Activated naive CD8-positive, alpha-beta T cell treated with anti-CD3 and anti-CD28 coated beads, Interleukin-2, amount 10 ng/mL, durations not matched to agents 7 days and 5 days (primary cell): ENCODE data around the gene TRIP12. TPM values are rescaled to one million over a fixed set of nuclear protein-coding genes. Genes with fewer than 3 reads are reported as not detected.
"Not testable (repeated sequence)": the region's sequence is repeated elsewhere in the genome, so short reads cannot be mapped to it uniquely, and the experiment has no call there.

Experiments
- ATAC-seq: fragments of 150-1000 bp; cut with Tn5 transposase; one replicate; pipeline ENCODE4 v1.10.0; 2021; ENCODE audit warnings: low read depth, moderate library complexity
- POLR2A ChIA-PET: fragments of 350-600 bp; sonication (Branson Sonifier 250); formaldehyde crosslinking; loops from one replicate; lab custom pipeline; 2021; ENCODE audit warnings: antibody characterized with exemption; lab: Charles Lee
- DNase-seq: peaks from one replicate; pipeline ENCODE4 v3.0.0; 2021
- H3K27ac Mint-ChIP-seq: one replicate; pipeline ENCODE4 v1.8.0; 2022; ENCODE audit warnings: mild to moderate bottlenecking, mixed read lengths
- H3K27me3 Mint-ChIP-seq: one replicate; pipeline ENCODE4 v1.8.0; 2022; ENCODE audit warnings: mild to moderate bottlenecking, moderate library complexity, mixed read lengths
- H3K36me3 Mint-ChIP-seq: one replicate; pipeline ENCODE4 v1.8.0; 2021; ENCODE audit warnings: mild to moderate bottlenecking, mixed read lengths
- H3K4me1 Mint-ChIP-seq: one replicate; pipeline ENCODE4 v1.8.0; 2021; ENCODE audit warnings: mixed read lengths
- H3K4me3 Mint-ChIP-seq: one replicate; pipeline ENCODE4 v1.8.0; 2022; ENCODE audit warnings: mild to moderate bottlenecking, moderate library complexity, mixed read lengths
- H3K9me3 Mint-ChIP-seq: one replicate; pipeline ENCODE4 v1.8.0; 2021; ENCODE audit warnings: mixed read lengths
- total RNA-seq, 2 experiments: library from RNA; stranded (reverse); gene quantifications; one replicate each; pipeline ENCODE4 v1.2.3, GENCODE V29; 2021

Gene TRIP12
- total RNA-seq, 2 experiments from 2014 or later = 215 to 220 TPM

DNA sequence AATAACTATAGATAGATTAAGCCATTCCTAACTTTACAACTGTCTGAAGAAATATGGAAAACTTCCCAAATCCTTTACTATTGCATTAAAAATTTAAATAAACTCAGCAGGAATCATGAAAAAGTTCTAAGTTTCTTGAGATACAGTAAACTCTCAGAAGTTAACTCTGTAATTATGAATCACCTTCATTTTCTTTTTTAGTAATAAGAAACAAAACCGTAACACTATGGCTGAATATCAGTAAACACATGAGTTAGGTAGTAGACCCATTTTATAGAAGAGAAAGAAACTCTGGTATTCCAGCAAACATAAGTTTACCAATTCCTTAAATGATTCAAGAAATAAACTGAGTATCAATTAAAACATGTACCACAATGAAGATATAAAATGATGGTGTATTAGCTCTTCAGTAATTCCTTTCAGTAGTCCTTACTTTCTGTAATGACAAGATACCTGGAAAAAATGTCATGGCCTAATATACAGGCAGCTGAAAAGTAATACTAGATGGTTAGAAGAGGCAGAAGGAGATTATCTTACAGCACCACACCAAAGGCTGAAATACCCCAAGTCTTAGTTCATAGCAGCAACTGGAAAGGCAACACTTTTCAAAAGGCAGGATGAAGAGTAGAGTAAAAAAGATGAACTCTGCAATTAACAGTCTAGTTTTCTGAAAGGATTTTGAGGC lies 11.5 kb downstream of the TRIP12 start:
- Mint-ChIP-seq H3K27ac (no peak overlapping the region), H3K4me1 (peaks cover 25% of the 10 kb centered on the region), H3K36me3 (peaks cover 25% of the 10 kb centered on the region), H3K9me3 (no peaks in the 10 kb centered on the region), H3K4me3 (no peak overlapping the region), H3K27me3 (no peaks in the 10 kb centered on the region)
- POLR2A ChIA-PET = interaction anchor here (1.0 to 1.2 kb wide), 3 partner anchors 11 to 107 kb away, joined by 3 to 4 read pairs (median 3); no protein-coding TSS in a partner anchor
- DNase-seq = no peak
- no peak for ATAC-seq

DNA sequence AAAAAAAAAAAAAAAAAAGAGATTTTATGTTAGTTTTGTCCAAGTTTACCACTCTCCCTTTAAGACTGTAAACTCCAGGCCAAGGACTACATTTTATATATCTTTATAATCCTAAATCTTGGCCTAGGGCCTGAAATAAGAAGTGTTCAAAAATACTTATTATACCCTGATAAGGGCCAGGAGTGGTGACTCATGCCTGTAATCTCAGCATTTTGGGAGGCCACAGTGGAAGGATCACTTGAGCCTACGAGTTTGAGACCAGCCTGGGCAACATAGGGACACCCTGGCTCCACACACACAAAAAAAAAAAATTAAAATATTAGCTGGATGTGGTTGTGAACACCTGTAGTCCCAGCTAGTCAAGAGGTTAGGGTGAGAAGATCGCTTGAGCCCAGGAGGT lies 12.7 kb downstream of the TRIP12 start:
- Mint-ChIP-seq H3K27ac (no peak overlapping the region), H3K4me3 (no peak overlapping the region), H3K27me3 (no peaks in the 10 kb centered on the region), H3K4me1 (peaks cover 22% of the 10 kb centered on the region), H3K36me3 (peaks cover 29% of the 10 kb centered on the region), H3K9me3 (no peaks in the 10 kb centered on the region)
- ATAC-seq (no peak), DNase-seq (no peak)
- POLR2A ChIA-PET = interaction anchor here (1.2 kb wide), 1 partner anchor 12 kb away, joined by 4 read pairs; no protein-coding TSS in a partner anchor

DNA sequence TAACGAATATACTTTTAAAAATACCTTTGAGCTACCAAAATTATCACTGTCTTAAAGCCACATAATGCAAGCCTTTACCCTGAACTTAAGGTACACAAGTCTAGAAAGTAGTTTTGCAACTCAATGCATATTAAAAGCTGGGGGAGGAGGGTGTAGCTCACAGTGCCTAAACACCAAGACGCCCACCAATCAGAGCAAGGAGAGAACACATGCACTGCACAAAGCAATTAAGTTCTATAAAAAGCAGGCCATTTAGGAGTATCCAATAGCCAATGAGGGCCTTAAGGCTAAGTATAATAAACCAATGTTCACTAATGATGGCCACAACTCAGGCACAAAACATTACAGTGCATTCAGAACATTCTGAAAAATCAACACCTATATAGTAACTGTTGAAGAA lies 16.2 kb downstream of the TRIP12 start:
- peaks cover 17% of the 10 kb centered on the region for H3K4me1 Mint-ChIP-seq
- ATAC-seq (no peak), DNase-seq (no peak)
- H3K36me3 Mint-ChIP-seq = peaks cover 37% of the 10 kb centered on the region
- POLR2A ChIA-PET = no interaction called here
- no peaks in the 10 kb centered on the region for H3K27me3 Mint-ChIP-seq
- no peak overlapping the region for H3K4me3 Mint-ChIP-seq
- no peaks in the 10 kb centered on the region for H3K9me3 Mint-ChIP-seq
- H3K27ac Mint-ChIP-seq = no peak overlapping the region

DNA sequence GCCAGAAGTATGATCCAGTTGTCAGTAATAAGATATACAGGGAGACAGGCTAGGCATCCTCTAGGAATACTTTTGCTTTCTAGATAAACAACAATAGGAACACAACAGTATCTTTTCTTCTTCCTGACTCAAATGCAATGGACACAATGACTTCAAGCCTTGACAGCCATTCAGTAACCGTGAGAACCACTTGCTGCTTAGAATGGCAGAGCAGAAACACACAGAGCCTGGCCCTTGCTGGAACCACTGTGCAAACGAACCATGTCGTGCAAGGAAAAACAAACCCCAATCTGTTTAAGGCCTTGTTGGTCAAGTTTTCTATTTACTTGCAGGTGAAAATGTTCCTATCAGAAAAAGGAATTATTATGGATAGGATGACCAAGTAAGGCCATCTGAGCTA lies 18.8 kb downstream of the TRIP12 start:
- Mint-ChIP-seq H3K9me3 (no peaks in the 10 kb centered on the region), H3K4me1 (peaks cover 19% of the 10 kb centered on the region), H3K4me3 (no peak overlapping the region), H3K27me3 (no peaks in the 10 kb centered on the region), H3K36me3 (peaks cover 39% of the 10 kb centered on the region), H3K27ac (no peak overlapping the region)
- DNase-seq = no peak
- no peak for ATAC-seq
- POLR2A ChIA-PET = no interaction called here

DNA sequence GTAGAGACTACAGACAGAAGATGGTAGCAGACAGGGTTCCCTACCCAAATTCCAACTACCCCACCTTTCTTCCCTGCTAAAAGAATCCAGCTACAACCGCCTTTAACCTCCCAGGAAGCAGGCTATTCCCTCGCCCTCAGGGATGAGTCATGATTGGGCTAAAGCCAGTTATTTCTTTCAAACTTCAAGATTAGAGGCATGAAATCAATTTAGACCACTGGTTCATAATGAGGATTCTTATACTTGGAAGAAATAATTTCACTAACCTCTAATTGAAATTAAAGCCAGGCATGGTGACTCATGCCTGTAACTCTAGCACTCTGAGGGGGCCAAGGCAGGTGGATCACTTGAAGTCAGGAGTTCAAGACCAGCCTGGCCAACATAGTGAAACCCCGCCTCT lies 20.0 kb downstream of the TRIP12 start:
- Mint-ChIP-seq H3K36me3 (peaks cover 35% of the 10 kb centered on the region), H3K4me3 (no peak overlapping the region), H3K9me3 (no peaks in the 10 kb centered on the region), H3K4me1 (peaks cover 27% of the 10 kb centered on the region), H3K27me3 (no peaks in the 10 kb centered on the region), H3K27ac (no peak overlapping the region)
- no peak for DNase-seq
- POLR2A ChIA-PET = interaction anchor here (0.7 kb wide), 1 partner anchor 384 kb away, joined by 3 read pairs; no protein-coding TSS in a partner anchor
- no peak for ATAC-seq

DNA sequence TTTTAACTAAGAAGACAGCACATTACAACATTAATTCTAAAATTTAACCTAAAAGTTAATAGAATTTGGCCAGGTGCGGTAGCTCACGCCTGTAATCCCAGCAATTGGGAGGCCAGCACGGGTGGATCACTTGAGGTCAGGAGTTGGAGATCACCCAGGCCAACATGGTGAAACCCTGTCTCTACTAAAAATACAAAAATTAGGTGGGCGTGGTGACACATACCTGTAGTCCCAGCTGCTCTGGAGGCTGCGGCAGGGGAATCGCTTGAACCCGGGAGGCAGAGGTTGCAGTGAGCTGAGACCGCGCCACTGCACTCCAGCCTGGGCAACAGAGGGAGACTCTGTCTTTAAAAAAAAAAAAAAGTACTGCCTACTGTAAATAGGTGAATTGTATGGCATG lies 21.3 kb downstream of the TRIP12 start:
- DNase-seq, POLR2A ChIA-PET, ATAC-seq, H3K27ac Mint-ChIP-seq, H3K4me3 Mint-ChIP-seq, H3K27me3 Mint-ChIP-seq, H3K9me3 Mint-ChIP-seq: not testable (repeated sequence)
- Mint-ChIP-seq H3K36me3 (peaks cover 32% of the 10 kb centered on the region), H3K4me1 (peaks cover 28% of the 10 kb centered on the region)

DNA sequence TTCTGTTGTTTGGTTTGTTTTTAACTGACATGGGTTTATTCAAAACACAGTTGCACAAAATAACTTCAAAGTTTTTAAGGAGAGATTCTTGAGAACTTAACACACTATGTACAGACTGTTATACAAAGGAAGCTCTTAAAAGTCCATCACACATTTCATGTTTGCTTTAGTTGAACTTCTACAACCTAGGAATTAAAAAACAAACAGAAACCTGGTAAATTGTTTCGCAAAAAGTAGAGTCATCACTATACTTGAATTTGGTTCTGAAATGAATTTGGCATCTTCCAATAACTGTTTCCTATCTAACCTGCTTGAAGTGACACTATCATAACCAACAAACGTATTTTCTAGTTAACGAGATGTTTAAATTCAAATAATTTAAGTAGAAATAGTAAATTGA lies 21.8 kb downstream of the TRIP12 start:
- POLR2A ChIA-PET = no interaction called here
- no peak for ATAC-seq

DNA sequence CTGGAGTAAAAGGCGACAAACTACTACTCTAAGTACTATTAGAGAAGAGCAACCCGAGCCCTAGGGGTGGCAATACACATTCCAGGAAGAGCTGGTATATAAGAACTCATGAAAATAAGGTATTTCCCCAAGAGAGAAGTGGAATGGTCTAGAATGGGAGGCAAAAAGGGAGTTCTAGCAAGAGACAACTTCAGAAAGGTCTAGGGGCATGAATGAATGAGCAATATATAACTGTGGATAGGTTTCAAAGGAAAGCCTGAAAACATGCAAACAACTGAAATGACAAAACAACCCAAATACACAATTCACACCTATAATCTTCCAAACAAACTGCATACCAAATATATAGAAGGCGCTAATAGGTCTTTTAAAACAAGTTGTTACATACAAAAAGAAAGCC lies 22.2 kb downstream of the TRIP12 start:
- Mint-ChIP-seq H3K27me3 (no peaks in the 10 kb centered on the region), H3K4me1 (peaks cover 28% of the 10 kb centered on the region), H3K9me3 (no peaks in the 10 kb centered on the region), H3K27ac (no peak overlapping the region), H3K4me3 (no peak overlapping the region), H3K36me3 (peaks cover 26% of the 10 kb centered on the region)
- POLR2A ChIA-PET = interaction anchor here (1.2 kb wide), 1 partner anchor 11 kb away, joined by 3 read pairs; no protein-coding TSS in a partner anchor
- ATAC-seq (no peak), DNase-seq (no peak)

More for the DNA sequence above, 21.8 kb downstream of the TRIP12 start:
- no peak overlapping the region for H3K27ac Mint-ChIP-seq
- peaks cover 28% of the 10 kb centered on the region for H3K4me1 Mint-ChIP-seq
- peaks cover 27% of the 10 kb centered on the region for H3K36me3 Mint-ChIP-seq
- no peaks in the 10 kb centered on the region for H3K27me3 Mint-ChIP-seq
- no peak for DNase-seq
- no peak overlapping the region for H3K4me3 Mint-ChIP-seq
- H3K9me3 Mint-ChIP-seq = no peaks in the 10 kb centered on the region

DNA sequence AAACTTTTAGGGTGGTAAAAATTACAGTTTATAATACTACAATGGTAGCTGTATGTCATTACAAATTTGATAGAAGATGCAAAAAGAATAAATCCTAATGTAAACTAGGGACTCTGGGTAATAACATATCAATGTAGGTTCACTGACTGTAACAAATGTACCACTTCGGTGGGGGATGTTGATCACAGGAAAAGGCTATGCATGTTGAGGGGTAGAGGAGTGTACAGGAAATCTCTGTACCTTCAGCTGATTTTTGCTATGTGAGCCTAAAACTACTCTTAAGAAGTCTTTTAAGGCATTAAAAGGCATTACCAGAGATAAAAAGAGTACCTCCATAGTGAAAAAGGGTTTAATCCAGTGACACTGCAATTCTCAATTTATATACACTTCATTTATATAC lies 25.0 kb downstream of the TRIP12 start:
- peaks cover 23% of the 10 kb centered on the region for H3K4me1 Mint-ChIP-seq

DNA sequence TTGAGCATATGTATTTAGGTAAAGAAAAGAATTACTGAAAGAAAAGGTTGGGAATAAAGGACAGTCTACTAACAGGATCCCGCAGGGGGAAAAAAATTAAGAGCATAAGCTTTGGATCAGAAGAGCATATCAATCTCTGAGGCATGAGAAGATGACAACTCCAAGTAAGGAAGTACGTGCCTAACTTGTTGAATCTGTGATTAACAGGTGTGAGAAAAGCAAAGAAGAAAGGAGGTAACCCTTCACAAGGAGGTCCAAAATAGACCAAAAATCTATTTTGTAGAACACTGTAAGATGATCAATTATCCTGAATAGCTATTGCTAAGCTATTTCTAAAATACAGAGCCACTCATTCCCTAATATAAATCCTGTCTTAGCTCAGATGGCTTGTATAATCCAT lies 32.8 kb downstream of the TRIP12 start:
- DNase-seq (no peak), ATAC-seq (no peak)
- H3K4me3 Mint-ChIP-seq = no peak overlapping the region
- H3K4me1 Mint-ChIP-seq = peaks cover 7% of the 10 kb centered on the region
- no peaks in the 10 kb centered on the region for H3K27me3 Mint-ChIP-seq
- H3K36me3 Mint-ChIP-seq = peaks cover 12% of the 10 kb centered on the region
- H3K9me3 Mint-ChIP-seq = no peaks in the 10 kb centered on the region
- H3K27ac Mint-ChIP-seq = no peak overlapping the region
- POLR2A ChIA-PET = no interaction called here

More for the DNA sequence above, 25.0 kb downstream of the TRIP12 start:
- H3K27me3 Mint-ChIP-seq = no peaks in the 10 kb centered on the region
- ATAC-seq = peak; percentile 67
- H3K9me3 Mint-ChIP-seq = no peaks in the 10 kb centered on the region
- H3K4me3 Mint-ChIP-seq = no peak overlapping the region
- H3K36me3 Mint-ChIP-seq = peaks cover 22% of the 10 kb centered on the region
- no peak overlapping the region for H3K27ac Mint-ChIP-seq
- DNase-seq = no peak
- POLR2A ChIA-PET = no interaction called here

DNA sequence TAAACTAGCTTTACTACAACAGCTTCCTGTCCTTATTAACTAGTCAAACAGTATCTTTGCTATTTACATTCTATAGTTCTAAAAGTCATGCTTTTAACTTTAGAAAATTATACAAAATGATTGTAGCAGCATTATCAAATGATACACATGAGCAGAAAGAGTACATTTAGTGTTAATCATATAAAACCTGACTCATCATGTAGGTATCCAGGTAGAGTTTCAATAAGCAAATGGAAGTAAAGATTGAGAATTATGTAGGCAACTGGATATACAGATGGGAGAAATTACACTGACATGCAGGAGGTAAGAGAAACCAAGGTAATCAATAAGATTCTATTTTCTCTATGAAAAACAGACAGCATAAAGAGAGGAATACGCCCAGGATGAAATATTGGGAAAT lies 33.8 kb downstream of the TRIP12 start:
- peaks cover 5% of the 10 kb centered on the region for H3K4me1 Mint-ChIP-seq
- H3K27me3 Mint-ChIP-seq = no peaks in the 10 kb centered on the region
- no peak overlapping the region for H3K27ac Mint-ChIP-seq
- ATAC-seq = no peak
- POLR2A ChIA-PET = no interaction called here
- H3K4me3 Mint-ChIP-seq = no peak overlapping the region
- H3K9me3 Mint-ChIP-seq = no peaks in the 10 kb centered on the region
- DNase-seq = no peak
- peaks cover 7% of the 10 kb centered on the region for H3K36me3 Mint-ChIP-seq

DNA sequence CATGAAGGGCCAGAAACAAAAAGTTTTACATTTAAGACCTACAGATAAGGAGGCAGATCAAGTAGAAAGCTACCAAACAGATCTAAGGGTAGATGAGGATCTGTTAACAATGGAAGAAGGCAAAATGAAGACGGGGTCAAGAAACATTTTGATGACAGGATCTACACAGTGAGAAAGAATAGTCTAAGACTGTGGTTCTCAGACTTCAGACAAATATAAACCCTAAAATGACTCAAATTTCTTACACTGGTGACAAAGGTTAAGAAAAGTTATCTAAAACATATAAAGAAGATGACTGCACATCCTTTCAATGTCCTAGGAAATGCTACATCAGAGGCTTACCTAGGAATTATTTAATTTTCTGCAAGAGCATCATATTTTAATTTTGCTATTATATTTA lies 34.4 kb downstream of the TRIP12 start:
- Mint-ChIP-seq H3K36me3 (peaks cover 5% of the 10 kb centered on the region), H3K27ac (no peak overlapping the region), H3K9me3 (no peaks in the 10 kb centered on the region), H3K27me3 (no peaks in the 10 kb centered on the region), H3K4me3 (no peak overlapping the region), H3K4me1 (peaks cover 5% of the 10 kb centered on the region)
- ATAC-seq (no peak), DNase-seq (no peak)
- POLR2A ChIA-PET = no interaction called here

DNA sequence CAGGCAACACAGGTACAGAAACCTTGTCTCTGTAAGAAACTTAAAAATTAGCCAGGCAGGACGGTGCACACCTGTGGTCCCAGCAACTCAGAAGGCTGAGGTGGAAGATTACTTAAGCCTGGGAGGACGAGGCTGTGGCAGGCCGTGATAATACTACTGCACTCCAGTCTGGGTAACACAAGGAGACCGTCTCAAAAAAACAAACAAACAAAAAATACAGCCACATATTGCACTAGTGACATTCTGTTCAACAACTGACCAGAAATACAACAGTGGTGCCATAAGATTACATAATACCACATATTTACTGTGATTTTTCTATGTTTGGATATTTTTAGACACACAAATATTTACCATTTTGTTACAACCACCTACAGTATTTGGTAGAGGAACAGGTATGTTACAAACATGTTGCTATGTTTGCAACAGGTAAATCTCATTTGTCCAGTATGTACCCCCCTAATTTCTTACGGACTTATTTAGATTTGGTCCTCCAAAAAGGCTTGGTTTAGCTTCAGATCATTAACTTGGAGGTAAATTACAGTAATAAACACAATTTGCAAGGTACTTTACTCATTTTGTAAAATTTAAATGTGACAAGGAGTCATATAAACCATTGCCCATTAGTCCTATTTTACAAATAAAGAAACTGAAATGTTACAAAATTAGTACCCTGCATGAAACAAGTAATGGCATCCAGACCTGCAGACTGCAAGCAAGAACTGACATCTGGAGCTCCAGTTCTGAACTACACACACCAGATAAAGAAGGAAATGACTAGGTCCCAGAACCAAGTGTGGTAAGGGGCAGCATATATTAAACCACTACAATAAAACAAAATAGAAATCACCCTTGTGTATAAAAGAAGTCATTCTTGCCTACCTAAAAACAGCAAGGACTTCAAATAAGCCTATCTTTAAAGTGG lies 36.8 kb downstream of the TRIP12 start:
- Mint-ChIP-seq H3K4me1 (peaks cover 8% of the 10 kb centered on the region), H3K36me3 (peaks cover 6% of the 10 kb centered on the region), H3K4me3 (no peak overlapping the region), H3K9me3 (no peaks in the 10 kb centered on the region), H3K27ac (no peak overlapping the region), H3K27me3 (no peaks in the 10 kb centered on the region)
- ATAC-seq = no peak
- no peak for DNase-seq
- POLR2A ChIA-PET = no interaction called here
